DMS53 treated with DMSO at 0.1 percent for 48 hours (cell line): Measurements from ENCODE around the gene EFNB1.

Source experiments
- DNase-seq: peaks from one replicate; lab custom pipeline; 2025; ENCODE audit not compliant: unreplicated experiment; lab: John Stamatoyannopoulos, UW

Gene EFNB1

GRCh38 chrX:68827256-68827655 lies 1.6 kb upstream of the EFNB1 start:
- DNase-seq: no peak

GRCh38 chrX:68827848-68828624 lies 785 bp upstream of the EFNB1 start:
- peak; percentile 52 for DNase-seq

- DNase-seq: no peak
Measured at GRCh38 chrX:68829582-68830418, 979 bp downstream of the EFNB1 start.

- DNase-seq: no peak
Measured at GRCh38 chrX:68830419-68831404, 1.9 kb downstream of the EFNB1 start.

GRCh38 chrX:68831405-68832100 lies 2.7 kb downstream of the EFNB1 start:
- no peak for DNase-seq

GRCh38 chrX:68832101-68832416 lies 3.2 kb downstream of the EFNB1 start:
- DNase-seq: peak; percentile 2

- DNase-seq: no peak
Measured at GRCh38 chrX:68832516-68833447, 4.0 kb downstream of the EFNB1 start.

- DNase-seq: no peak
Measured at GRCh38 chrX:68833448-68833805, 4.6 kb downstream of the EFNB1 start.

- no peak for DNase-seq
Measured at GRCh38 chrX:68833855-68834331, 5.1 kb downstream of the EFNB1 start.

- DNase-seq: no peak
Measured at GRCh38 chrX:68834371-68835103, 5.7 kb downstream of the EFNB1 start.

- no peak for DNase-seq
Measured at GRCh38 chrX:68835104-68835442, 6.3 kb downstream of the EFNB1 start.

- no peak for DNase-seq
Measured at GRCh38 chrX:68835468-68835867, 6.6 kb downstream of the EFNB1 start.

- no peak for DNase-seq
Measured at GRCh38 chrX:68837119-68837518, 8.3 kb downstream of the EFNB1 start.

- DNase-seq: no peak
Measured at GRCh38 chrX:68838571-68838910, 9.7 kb downstream of the EFNB1 start.

GRCh38 chrX:68839771-68840170 lies 10.9 kb downstream of the EFNB1 start:
- DNase-seq: no peak

- no peak for DNase-seq
Measured at GRCh38 chrX:68840256-68840655, 11.4 kb downstream of the EFNB1 start.

- no peak for DNase-seq
Measured at GRCh38 chrX:68841251-68842049, 12.6 kb downstream of the EFNB1 start.

- DNase-seq: no peak
Measured at GRCh38 chrX:68842351-68842750, 13.5 kb downstream of the EFNB1 start.
